C4-2B (cell line): ENCODE measurements around the gene ZFP28.

Experiments used
- H3K27ac ChIP-seq: fragments of 450-650 bp; 2 replicates; pipeline ENCODE4 v1.5.1; 2017
- ZFX ChIP-seq: fragments of 450-650 bp; IDR thresholded peaks from 2 replicates; pipeline ENCODE4 v1.6.1; 2017
- TF ChIP-seq, protein P1 (sequence below): fragments of 450-650 bp; conservative IDR thresholded peaks from 2 replicates; pipeline ENCODE4 v1.5.1; 2017; ENCODE audit warnings: mild to moderate bottlenecking

ZFP28 gene

DNA sequence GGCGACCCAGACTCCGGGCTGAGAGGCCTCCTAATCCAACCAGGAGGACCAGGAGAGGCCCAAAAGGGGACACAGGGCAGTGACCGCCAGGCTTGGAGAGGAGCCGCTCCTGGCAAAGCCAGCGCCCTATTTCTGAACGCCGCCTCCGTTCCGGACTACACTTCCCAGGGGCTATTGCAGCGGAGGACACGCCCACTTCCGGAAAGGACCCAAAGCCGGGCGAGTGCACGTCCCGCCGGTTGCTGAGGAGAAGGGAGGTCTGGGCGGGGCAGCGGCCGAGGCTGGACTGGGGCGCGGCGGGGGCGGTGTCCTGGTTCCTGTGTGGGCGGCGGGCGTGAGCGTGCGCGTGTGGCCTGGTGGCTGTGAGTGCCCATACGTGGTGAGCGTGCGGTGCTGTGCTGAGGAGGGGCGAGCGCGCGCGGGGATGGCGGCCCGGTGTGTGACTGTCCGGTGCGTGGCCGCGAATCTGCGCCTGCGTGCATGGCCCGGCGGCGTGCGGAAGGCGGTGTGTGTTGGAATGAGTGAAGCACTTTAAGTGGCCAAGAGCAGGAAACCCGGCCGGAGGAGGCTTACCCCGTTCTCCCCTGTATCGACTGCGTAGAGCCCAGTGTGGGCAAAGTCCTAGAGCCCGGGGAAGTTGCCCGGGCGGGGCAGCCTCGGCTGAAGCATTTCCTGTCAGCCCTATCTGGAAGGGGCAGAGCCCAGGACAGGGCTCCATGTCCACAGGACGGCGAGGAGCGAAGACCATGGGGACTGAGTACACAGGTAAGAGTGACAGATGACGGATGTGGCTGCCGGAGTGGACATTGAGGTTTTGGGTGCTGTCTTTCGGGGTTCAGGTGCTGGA is 28.7 kb downstream of the ZFP28 start, which contains the start of gene ZNF470:
Gene ZNF470, plus strand, starts transcription at position 195 of the 847 bp plus-strand sequence. CDS start 2,844 bp downstream, outside the sequence.
- peak within 1 kb of the TSS; percentile 36; the same call in 1 of the 2 replicates for H3K27ac ChIP-seq
- TF ChIP-seq ZFX = no peak
- TF ChIP-seq, protein P1, sequence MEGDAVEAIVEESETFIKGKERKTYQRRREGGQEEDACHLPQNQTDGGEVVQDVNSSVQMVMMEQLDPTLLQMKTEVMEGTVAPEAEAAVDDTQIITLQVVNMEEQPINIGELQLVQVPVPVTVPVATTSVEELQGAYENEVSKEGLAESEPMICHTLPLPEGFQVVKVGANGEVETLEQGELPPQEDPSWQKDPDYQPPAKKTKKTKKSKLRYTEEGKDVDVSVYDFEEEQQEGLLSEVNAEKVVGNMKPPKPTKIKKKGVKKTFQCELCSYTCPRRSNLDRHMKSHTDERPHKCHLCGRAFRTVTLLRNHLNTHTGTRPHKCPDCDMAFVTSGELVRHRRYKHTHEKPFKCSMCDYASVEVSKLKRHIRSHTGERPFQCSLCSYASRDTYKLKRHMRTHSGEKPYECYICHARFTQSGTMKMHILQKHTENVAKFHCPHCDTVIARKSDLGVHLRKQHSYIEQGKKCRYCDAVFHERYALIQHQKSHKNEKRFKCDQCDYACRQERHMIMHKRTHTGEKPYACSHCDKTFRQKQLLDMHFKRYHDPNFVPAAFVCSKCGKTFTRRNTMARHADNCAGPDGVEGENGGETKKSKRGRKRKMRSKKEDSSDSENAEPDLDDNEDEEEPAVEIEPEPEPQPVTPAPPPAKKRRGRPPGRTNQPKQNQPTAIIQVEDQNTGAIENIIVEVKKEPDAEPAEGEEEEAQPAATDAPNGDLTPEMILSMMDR = no peak

GRCh38 chr19:56572589-56572988 is 33.8 kb downstream of the ZFP28 start:
- TF ChIP-seq ZFX = no peak
- TF ChIP-seq, protein P1 = no peak
- H3K27ac ChIP-seq = no peak overlapping the region

DNA sequence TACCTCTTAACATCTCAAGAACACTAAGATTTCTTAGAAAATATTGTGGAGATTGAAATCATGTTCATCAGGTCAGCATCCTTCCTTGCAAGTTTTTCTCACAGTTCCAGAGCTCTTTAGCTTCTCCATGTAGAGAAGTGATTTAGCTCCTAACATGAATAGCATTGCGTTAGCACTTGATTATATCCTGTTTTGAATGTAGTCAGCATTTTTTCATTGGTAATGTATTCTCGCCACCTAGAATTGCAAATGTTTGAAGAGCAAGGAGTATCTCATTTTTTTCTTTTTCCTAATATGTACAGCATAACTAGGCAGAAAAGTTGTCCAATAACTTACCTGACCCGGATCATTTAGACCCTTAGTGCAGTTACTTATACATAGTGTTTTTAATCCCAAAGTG is 35.2 kb downstream of the ZFP28 start:
- TF ChIP-seq ZFX = no peak
- TF ChIP-seq, protein P1 = no peak
- H3K27ac ChIP-seq = no peak overlapping the region

DNA sequence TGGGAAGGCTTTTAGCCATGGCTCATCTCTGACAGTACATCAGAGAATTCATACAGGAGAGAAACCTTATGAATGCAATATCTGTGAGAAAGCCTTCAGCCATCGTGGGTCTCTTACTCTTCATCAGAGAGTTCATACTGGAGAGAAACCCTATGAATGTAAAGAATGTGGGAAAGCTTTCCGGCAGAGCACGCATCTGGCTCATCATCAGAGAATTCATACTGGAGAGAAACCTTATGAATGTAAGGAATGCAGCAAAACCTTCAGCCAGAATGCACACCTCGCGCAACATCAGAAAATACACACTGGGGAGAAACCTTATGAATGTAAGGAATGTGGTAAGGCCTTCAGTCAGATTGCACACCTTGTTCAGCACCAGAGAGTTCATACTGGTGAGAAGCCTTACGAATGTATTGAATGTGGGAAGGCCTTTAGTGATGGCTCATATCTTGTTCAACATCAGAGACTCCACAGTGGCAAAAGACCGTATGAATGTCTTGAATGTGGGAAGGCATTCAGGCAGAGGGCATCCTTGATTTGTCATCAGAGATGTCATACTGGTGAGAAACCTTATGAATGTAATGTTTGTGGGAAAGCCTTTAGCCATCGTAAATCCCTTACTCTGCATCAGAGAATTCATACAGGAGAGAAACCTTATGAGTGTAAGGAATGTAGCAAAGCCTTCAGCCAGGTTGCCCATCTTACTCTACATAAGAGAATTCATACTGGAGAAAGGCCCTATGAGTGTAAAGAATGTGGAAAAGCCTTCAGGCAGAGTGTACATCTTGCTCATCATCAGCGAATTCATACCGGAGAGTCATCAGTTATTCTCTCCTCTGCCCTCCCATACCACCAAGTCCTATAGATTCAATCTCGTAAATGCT is 39.2 kb downstream of the ZFP28 start:
- H3K27ac ChIP-seq = no peak overlapping the region
- no peak for TF ChIP-seq ZFX
- TF ChIP-seq, protein P1 = no peak

DNA sequence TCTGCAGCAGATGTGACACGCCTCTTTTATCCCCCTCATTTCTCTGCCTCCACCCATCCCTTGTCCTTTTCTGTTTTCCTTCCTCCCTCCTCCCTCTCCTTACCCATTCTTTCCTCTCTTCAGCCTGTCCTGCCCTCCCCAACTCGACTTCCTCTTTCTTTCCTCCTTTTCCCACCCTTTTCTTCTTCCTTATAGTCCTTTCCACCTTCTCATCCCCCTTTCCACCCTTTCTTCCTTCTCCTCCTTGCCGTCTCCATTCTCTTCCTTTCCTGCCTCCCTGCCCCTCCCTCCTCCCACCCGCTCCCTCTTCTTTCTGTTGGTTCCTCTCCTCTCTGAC is 55.7 kb downstream of the ZFP28 start:
- TF ChIP-seq ZFX = no peak
- no peak overlapping the region for H3K27ac ChIP-seq

GRCh38 chr19:56594783-56595547 is 56.2 kb downstream of the ZFP28 start, which contains the start of gene ZNF71:
Gene ZNF71, plus strand, starts transcription at chr19:56595302. Its CDS starts 6,257 bp downstream, at chr19:56601559.
- peak; percentile 88 for TF ChIP-seq ZFX
- TF ChIP-seq, protein P1 = no peak

GRCh38 chr19:56595548-56595899 is 56.8 kb downstream of the ZFP28 start:
- peak overlapping the region; percentile 60 for H3K27ac ChIP-seq
- TF ChIP-seq, protein P1 = no peak
- peak; percentile 43; the same call in 1 of the 2 replicates for TF ChIP-seq ZFX

More at GRCh38 chr19:56594783-56595547, 56.2 kb downstream of the ZFP28 start, which contains the start of gene ZNF71:
- H3K27ac ChIP-seq = peak within 1 kb of the TSS; percentile 60
